ENCODE measurements around the gene CA10.

GRCh38 chr17:51604299-51605020 is 554.1 kb downstream of the CA10 start:
- TF ChIP-seq TAF1 (IDR thresholded peaks at IDR 0.05; ENCODE audit: borderline replicate concordance, insufficient read depth, low read length) (no peak), SIN3A (IDR thresholded peaks at IDR 0.05; ENCODE audit: borderline replicate concordance, insufficient read depth, low read length) (no peak), REST (IDR thresholded peaks at IDR 0.05; ENCODE audit: insufficient read depth in 1 of 2, low read depth in 2 of 2, low read length in 2 of 2) (no peak), POLR2AphosphoS5 (IDR thresholded peaks at IDR 0.05; ENCODE audit: low read depth, low read length) (no peak), FOXP2 (optimal IDR thresholded peaks at IDR 0.05; ENCODE audit: borderline replicate concordance, extremely low read depth, extremely low read length, insufficient read depth) (no peak)

All from PFSK-1 (cell line).